Measurements from ENCODE around the gene CSRP1. TPM values are rescaled to one million over a fixed set of nuclear protein-coding genes. Genes with fewer than 3 reads are reported as not detected.

Gene CSRP1
- total and polyA plus RNA-seq, 2 donors (not counting 1 experiment from before 2014, with no cell fraction given) = 23.8 to 36.7 TPM

- H3K4me1 ChIP-seq (ENCODE audit: control insufficient read depth in 2 of 2, insufficient read depth in 2 of 2, low read length in 2 of 2) = peaks cover 14 to 21% of the 10 kb centered on the region in 2 donors
- H3K27me3 Mint-ChIP-seq = no peaks in the 10 kb centered on the region
- H4K20me1 ChIP-seq (ENCODE audit: control insufficient read depth, insufficient read depth, low read length, poor library complexity, severe bottlenecking) = peaks cover 9% of the 10 kb centered on the region
- H3K4me3 Mint-ChIP-seq = no peak overlapping the region
- TF ChIP-seq CTCF (IDR thresholded peaks at IDR 0.05) (no peak), EZH2 (IDR thresholded peaks at IDR 0.05; ENCODE audit: borderline replicate concordance, insufficient read depth, low read depth, low read length, poor library complexity, severe bottlenecking) (no peak)
- CTCF ChIA-PET = interaction anchor here (1.1 to 13.3 kb wide), 5 partner anchors 13 to 77 kb away, joined by 3 to 407 read pairs (median 54); no protein-coding TSS in a partner anchor
- no CpG with 5 or more reads among the region's 1 CpG for WGBS (ENCODE audit: insufficient coverage)
- no peaks in the 10 kb centered on the region for H3K9me3 Mint-ChIP-seq (ENCODE audit: insufficient read depth)
- H3K36me3 ChIP-seq (replicated peaks in 1 of 2; ENCODE audit: control extremely low read depth in 1 of 2, control insufficient read depth in 1 of 2, extremely low read depth in 1 of 2, insufficient read depth in 2 of 2, low read length in 1 of 2) = no peaks in the 10 kb centered on the region
- no peaks in the 10 kb centered on the region for H3K9me3 ChIP-seq (ENCODE audit: control extremely low read depth in 1 of 3, control insufficient read depth in 2 of 3, insufficient read depth in 1 of 3, low read length in 2 of 3)
- H2AFZ ChIP-seq (ENCODE audit: insufficient read depth, low read depth, low read length, poor library complexity, severe bottlenecking) = no peak overlapping the region
- POLR2A ChIA-PET = no interaction called here
- no peak overlapping the region for H3K4me3 ChIP-seq (ENCODE audit: control extremely low read depth in 1 of 5, extremely low read depth in 1 of 5, insufficient read depth in 1 of 5, low read depth in 2 of 5, low read length in 4 of 5)
- no peak for ATAC-seq (ENCODE audit: low read depth)
- no peak overlapping the region for H3K27ac ChIP-seq (ENCODE audit: low read length in 2 of 2)
- H3K79me2 ChIP-seq (ENCODE audit: control insufficient read depth, insufficient read depth, low read length) = peaks cover 13% of the 10 kb centered on the region
- peaks cover 29% of the 10 kb centered on the region for H3K4me1 Mint-ChIP-seq
- no peak overlapping the region for H3K4me2 ChIP-seq (replicated peaks; ENCODE audit: low read depth, low read length, poor library complexity, severe bottlenecking)
- no peaks in the 10 kb centered on the region for H3K27me3 ChIP-seq (replicated peaks in 1 of 4; ENCODE audit: control extremely low read depth in 1 of 4, control insufficient read depth in 3 of 4, insufficient read depth in 4 of 4, low read length in 3 of 4)
- intact Hi-C loops (cut with micrococcal nuclease) = no loop called here
- no peak for DNase-seq
- no peak overlapping the region for H3K27ac Mint-ChIP-seq
- H3K9ac ChIP-seq (ENCODE audit: low read length) = no peak overlapping the region
Observed at GRCh38 chr1:201510734-201511133, 3.8 kb upstream of the CSRP1 start.

DNA sequence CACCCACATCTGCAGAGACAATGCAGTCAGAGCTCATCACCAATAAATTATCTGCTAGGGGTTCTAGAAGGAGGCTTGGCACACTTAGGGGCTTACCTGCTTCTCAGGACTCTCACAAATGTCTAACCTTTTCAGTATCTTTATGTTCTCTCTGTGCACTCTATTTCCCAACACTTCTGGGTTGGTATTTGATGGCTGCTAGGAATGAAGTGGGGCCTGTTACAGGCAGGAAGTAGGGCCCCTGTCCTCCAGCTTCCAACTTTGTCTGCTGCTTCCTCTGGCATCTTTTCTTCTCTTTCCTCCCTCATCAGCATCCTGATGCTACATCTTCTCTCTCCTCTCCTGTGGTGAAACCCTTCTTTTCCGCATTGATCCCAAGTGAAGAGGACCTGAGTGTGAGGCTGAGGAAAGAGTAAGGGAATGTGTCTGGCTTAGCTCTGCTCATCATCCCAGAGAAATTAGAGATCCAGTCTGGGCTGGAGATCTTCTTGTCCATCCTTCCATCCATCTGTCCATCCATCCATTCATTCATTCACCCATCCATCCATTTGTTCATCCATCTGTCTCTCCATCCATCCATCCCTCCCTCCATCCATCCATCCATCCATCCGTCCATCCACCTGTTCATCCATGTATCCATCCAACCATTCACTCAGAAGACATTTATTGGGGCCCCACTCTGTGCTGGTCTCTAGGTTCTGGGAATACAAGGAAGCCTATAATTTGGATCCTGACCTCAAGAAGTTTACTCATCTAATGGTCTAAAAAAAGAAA, 2.9 kb upstream of the CSRP1 start:
- Histone ChIP-seq H4K20me1 (ENCODE audit: control insufficient read depth, insufficient read depth, low read length, poor library complexity, severe bottlenecking) (peaks cover 9% of the 10 kb centered on the region), H3K4me2 (replicated peaks; ENCODE audit: low read depth, low read length, poor library complexity, severe bottlenecking) (no peak overlapping the region), H3K4me1 (ENCODE audit: control insufficient read depth in 2 of 2, insufficient read depth in 2 of 2, low read length in 2 of 2) (peaks cover 20 to 28% of the 10 kb centered on the region in 2 donors), H3K27me3 (replicated peaks in 1 of 4; ENCODE audit: control extremely low read depth in 1 of 4, control insufficient read depth in 3 of 4, insufficient read depth in 4 of 4, low read length in 3 of 4) (no peaks in the 10 kb centered on the region), H3K27ac (ENCODE audit: low read length in 2 of 2) (no peak overlapping the region), H3K4me3 (ENCODE audit: control extremely low read depth in 1 of 5, extremely low read depth in 1 of 5, insufficient read depth in 1 of 5, low read depth in 2 of 5, low read length in 4 of 5) (no peak overlapping the region), H3K79me2 (ENCODE audit: control insufficient read depth, insufficient read depth, low read length) (peaks cover 13% of the 10 kb centered on the region), H3K9me3 (ENCODE audit: control extremely low read depth in 1 of 3, control insufficient read depth in 2 of 3, insufficient read depth in 1 of 3, low read length in 2 of 3) (no peaks in the 10 kb centered on the region), H3K36me3 (replicated peaks in 1 of 2; ENCODE audit: control extremely low read depth in 1 of 2, control insufficient read depth in 1 of 2, extremely low read depth in 1 of 2, insufficient read depth in 2 of 2, low read length in 1 of 2) (no peaks in the 10 kb centered on the region), H2AFZ (ENCODE audit: insufficient read depth, low read depth, low read length, poor library complexity, severe bottlenecking) (no peak overlapping the region), H3K9ac (ENCODE audit: low read length) (no peak overlapping the region)
- CTCF ChIA-PET = interaction anchor here (1.1 to 13.3 kb wide), 4 partner anchors 15 to 76 kb away, joined by 3 to 407 read pairs (median 79); no protein-coding TSS in a partner anchor
- WGBS (ENCODE audit: insufficient coverage) = no CpG with 5 or more reads among the region's 2 CpGs
- POLR2A ChIA-PET = no interaction called here
- Mint-ChIP-seq H3K9me3 (ENCODE audit: insufficient read depth) (no peaks in the 10 kb centered on the region), H3K27me3 (no peaks in the 10 kb centered on the region), H3K4me1 (peaks cover 37% of the 10 kb centered on the region), H3K27ac (no peak overlapping the region), H3K4me3 (peak overlapping the region; percentile 4)
- ATAC-seq (ENCODE audit: low read depth) (no peak), DNase-seq (no peak)
- intact Hi-C loops (cut with micrococcal nuclease) = loop anchor here (5.0 kb wide), 1 partner anchor 653 kb away; the partner anchor contains the start of gene PTPN7
- no peak for TF ChIP-seq CTCF (IDR thresholded peaks at IDR 0.05)
- no peak for TF ChIP-seq EZH2 (IDR thresholded peaks at IDR 0.05; ENCODE audit: borderline replicate concordance, insufficient read depth, low read depth, low read length, poor library complexity, severe bottlenecking)
